T-cell (primary cell): Measurements from ENCODE around the gene MNAT1. TPM values are rescaled to one million over a fixed set of nuclear protein-coding genes. Genes with fewer than 3 reads are reported as not detected.

Experiments
- ATAC-seq, 4 experiments: fragments of 200-7000 bp in 3 of 4; fragments of 150-1000 bp in 1 of 4; cut with Tn5 transposase; replicated peaks in 1 of 4; 1 replicate in 3 of 4; 2 replicates in 1 of 4; pipeline ENCODE4 v1.10.0; 2021; ENCODE audit warnings: moderate library complexity in 3 of 4, mild to moderate bottlenecking in 2 of 4, moderate number of reproducible peaks in 1 of 4
- CTCF ChIA-PET, 2 donors: fragments of 300-600 bp; sonication (Branson Sonifier 250); formaldehyde crosslinking; loops; one replicate each; lab custom pipeline; 2022; ENCODE audit warnings: antibody characterized with exemption in 2 of 2; lab: Charles Lee
- POLR2A ChIA-PET, 2 donors: fragments of 300-600 bp; sonication (Branson Sonifier 250); formaldehyde crosslinking; loops; one replicate each; lab custom pipeline; 2022; ENCODE audit warnings: antibody characterized with exemption in 2 of 2; lab: Charles Lee
- DNase-seq, 35 experiments: peaks; one replicate each; pipeline versions ENCODE4 v3.0.0 to v3.0.0-alpha.2; 2013 to 2023
- H3K27ac ChIP-seq: one replicate; pipeline ENCODE4 v1.5.1; 2013; ENCODE audit warnings: low read length
- H3K27me3 ChIP-seq, 2 experiments: replicated peaks in 1 of 2; 1 replicate in 1 of 2; 2 replicates in 1 of 2; pipeline versions ENCODE4 v1.6.1 to v1.7.0; 2013; ENCODE audit warnings: low read length in 1 of 2, mixed read lengths in 1 of 2; ENCODE audit not compliant: control insufficient read depth in 2 of 2, insufficient read depth in 2 of 2; ENCODE audit errors: extremely low read depth in 1 of 2
- H3K36me3 ChIP-seq, 2 donors: 1 replicate in 1 of 2; 2 replicates in 1 of 2; pipeline versions ENCODE4 v1.6.1 to v1.7.0; 2013; ENCODE audit warnings: low read length in 1 of 2; ENCODE audit not compliant: control insufficient read depth in 2 of 2, insufficient read depth in 1 of 2; ENCODE audit errors: extremely low read depth in 1 of 2
- H3K4me1 ChIP-seq, 2 experiments: 1 replicate in 1 of 2; 2 replicates in 1 of 2; pipeline versions ENCODE4 v1.6.1 to v1.7.0; 2013; ENCODE audit warnings: low read length in 2 of 2, mixed read lengths in 1 of 2; ENCODE audit not compliant: insufficient read depth in 2 of 2, control insufficient read depth in 1 of 2; ENCODE audit errors: extremely low read depth in 1 of 2
- H3K4me3 ChIP-seq, 2 donors: 1 replicate in 1 of 2; 2 replicates in 1 of 2; pipeline versions ENCODE4 v1.5.1 to v1.7.0; 2013; ENCODE audit warnings: mild to moderate bottlenecking in 2 of 2, low read length in 1 of 2, moderate library complexity in 1 of 2; ENCODE audit not compliant: control insufficient read depth in 1 of 2; ENCODE audit errors: extremely low read depth in 1 of 2
- H3K9me3 ChIP-seq: 2 replicates; pipeline ENCODE4 v1.7.0; 2013
- H3K27ac Mint-ChIP-seq, 2 donors: one replicate each; pipeline ENCODE4 v1.8.0; 2020 to 2021; ENCODE audit warnings: mild to moderate bottlenecking in 2 of 2, mixed read lengths in 2 of 2
- H3K27me3 Mint-ChIP-seq, 2 donors: one replicate each; pipeline ENCODE4 v1.8.0; 2021 to 2022; ENCODE audit warnings: mixed read lengths in 2 of 2
- H3K36me3 Mint-ChIP-seq: one replicate; pipeline ENCODE4 v1.8.0; 2021; ENCODE audit warnings: mixed read lengths
- H3K4me1 Mint-ChIP-seq, 3 donors: one replicate each; pipeline ENCODE4 v1.8.0; 2020 to 2022; ENCODE audit warnings: mixed read lengths in 3 of 3, mild to moderate bottlenecking in 1 of 3
- H3K4me3 Mint-ChIP-seq, 3 donors: one replicate each; pipeline ENCODE4 v1.8.0; 2020 to 2022; ENCODE audit warnings: mild to moderate bottlenecking in 3 of 3, mixed read lengths in 3 of 3, moderate library complexity in 3 of 3
- H3K9me3 Mint-ChIP-seq, 3 donors: one replicate each; pipeline ENCODE4 v1.8.0; 2020 to 2022; ENCODE audit warnings: mixed read lengths in 3 of 3
- WGBS: methylation state at CpG from one replicate; pipeline ENCODE4 v1.1.5; 2013; ENCODE audit warnings: missing lambda C conversion rate; ENCODE audit not compliant: insufficient coverage; 5-methylcytosine and 5-hydroxymethylcytosine counted together
- total RNA-seq, 35 experiments: library from RNA in 6 of 35; stranded (reverse) in 6 of 35; fragments of 120-200 nt in 1 of 35; gene quantifications; one replicate each; pipeline versions ENCODE4 v1.2.1 to v1.2.4 and lab custom pipeline; 2013 to 2026

MNAT1 gene
- total RNA-seq, 5 donors from 2014 or later (not counting 1 experiment from before 2014, with no cell fraction given), result 14.7 to 24.8 (median 19.2) TPM

GRCh38 chr14:60989599-60989998 lies 255.0 kb downstream of the MNAT1 start:
- Histone ChIP-seq H3K9me3 (no peaks in the 10 kb centered on the region), H3K4me3 (no peak overlapping the region), H3K27me3 (no peaks in the 10 kb centered on the region), H3K4me1 (no peaks in the 10 kb centered on the region), H3K36me3 (peaks cover 13 to 31% of the 10 kb centered on the region in 2 donors), H3K27ac (no peak overlapping the region)
- DNase-seq (no peak), ATAC-seq (no peak)
- POLR2A ChIA-PET, result no interaction called here
- WGBS, result 100% methylated on average over 1 of the region's 2 CpGs
- Mint-ChIP-seq H3K27ac (no peak overlapping the region), H3K4me3 (no peak overlapping the region), H3K4me1 (peaks cover 5 to 17% (median 6%) of the 10 kb centered on the region in 3 donors), H3K9me3 (no peaks in the 10 kb centered on the region), H3K27me3 (no peaks in the 10 kb centered on the region), H3K36me3 (peaks cover 40% of the 10 kb centered on the region)
- CTCF ChIA-PET, result no interaction called here

GRCh38 chr14:60998617-60999016 lies 264.1 kb downstream of the MNAT1 start:
- Mint-ChIP-seq H3K4me1 (no peaks in the 10 kb centered on the region), H3K4me3 (no peak overlapping the region), H3K36me3 (peaks cover 47% of the 10 kb centered on the region), H3K27ac (no peak overlapping the region), H3K9me3 (peaks cover 0 to 2% (median 0%) of the 10 kb centered on the region in 3 donors), H3K27me3 (no peaks in the 10 kb centered on the region)
- Histone ChIP-seq H3K4me1 (no peaks in the 10 kb centered on the region), H3K27ac (no peak overlapping the region), H3K4me3 (no peak overlapping the region), H3K9me3 (no peaks in the 10 kb centered on the region), H3K27me3 (no peaks in the 10 kb centered on the region), H3K36me3 (peaks cover 0 to 6% of the 10 kb centered on the region in 2 donors)
- ChIA-PET CTCF (no interaction called here), POLR2A (no interaction called here)
- DNase-seq (no peak), ATAC-seq (no peak)
- WGBS, result 96% methylated on average over 4 of the region's 9 CpGs

GRCh38 chr14:60999536-60999935 lies 265.0 kb downstream of the MNAT1 start:
- POLR2A ChIA-PET, result no interaction called here
- Mint-ChIP-seq H3K27ac (no peak overlapping the region), H3K27me3 (no peaks in the 10 kb centered on the region), H3K4me3 (no peak overlapping the region), H3K36me3 (peaks cover 49% of the 10 kb centered on the region), H3K9me3 (peaks cover 0 to 2% (median 0%) of the 10 kb centered on the region in 3 donors), H3K4me1 (no peaks in the 10 kb centered on the region)
- DNase-seq (no peak), ATAC-seq (no peak)
- H3K27me3 ChIP-seq, result no peaks in the 10 kb centered on the region
- WGBS, result no CpG with 5 or more reads among the region's 2 CpGs
- H3K4me1 ChIP-seq, result no peaks in the 10 kb centered on the region
- CTCF ChIA-PET, result no interaction called here
- no peaks in the 10 kb centered on the region for H3K9me3 ChIP-seq
- H3K27ac ChIP-seq, result no peak overlapping the region
- peaks cover 0 to 6% of the 10 kb centered on the region in 2 donors for H3K36me3 ChIP-seq
- H3K4me3 ChIP-seq, result no peak overlapping the region

GRCh38 chr14:61003571-61003970 lies 269.0 kb downstream of the MNAT1 start:
- POLR2A ChIA-PET, result interaction anchor here in 1 of 2 donors (0.6 kb wide), 1 partner anchor 381 kb away, joined by 3 read pairs; no protein-coding TSS in a partner anchor

GRCh38 chr14:61019537-61019936 lies 285.0 kb downstream of the MNAT1 start:
- POLR2A ChIA-PET, result interaction anchor here in 1 of 2 donors (0.6 kb wide), 1 partner anchor 286 kb away, joined by 4 read pairs; no protein-coding TSS in a partner anchor
- H3K4me1 Mint-ChIP-seq, result no peaks in the 10 kb centered on the region
- no peaks in the 10 kb centered on the region for H3K9me3 ChIP-seq
- no peaks in the 10 kb centered on the region for H3K36me3 ChIP-seq
- no peaks in the 10 kb centered on the region for H3K9me3 Mint-ChIP-seq
- peaks cover 8% of the 10 kb centered on the region for H3K36me3 Mint-ChIP-seq
- no peak for ATAC-seq
- no peaks in the 10 kb centered on the region for H3K4me1 ChIP-seq
- H3K27me3 ChIP-seq, result no peaks in the 10 kb centered on the region
- no peak for DNase-seq
- whole genome bisulfite sequencing, result no CpG with 5 or more reads among the region's 1 CpG
- H3K4me3 ChIP-seq, result no peak overlapping the region
- H3K4me3 Mint-ChIP-seq, result no peak overlapping the region
- H3K27ac ChIP-seq, result no peak overlapping the region
- H3K27ac Mint-ChIP-seq, result no peak overlapping the region
- H3K27me3 Mint-ChIP-seq, result no peaks in the 10 kb centered on the region
- CTCF ChIA-PET, result no interaction called here

More at GRCh38 chr14:61003571-61003970, 269.0 kb downstream of the MNAT1 start:
- no peaks in the 10 kb centered on the region for H3K4me1 Mint-ChIP-seq
- H3K4me3 Mint-ChIP-seq, result no peak overlapping the region
- no peaks in the 10 kb centered on the region for H3K27me3 Mint-ChIP-seq
- H3K36me3 ChIP-seq, result peaks cover 0 to 4% of the 10 kb centered on the region in 2 donors
- H3K27ac ChIP-seq, result no peak overlapping the region
- peaks cover 22% of the 10 kb centered on the region for H3K36me3 Mint-ChIP-seq
- no peak overlapping the region for H3K27ac Mint-ChIP-seq
- CTCF ChIA-PET, result no interaction called here
- DNase-seq (no peak), ATAC-seq (no peak)
- H3K9me3 ChIP-seq, result no peaks in the 10 kb centered on the region
- no peak overlapping the region for H3K4me3 ChIP-seq
- H3K9me3 Mint-ChIP-seq, result peaks cover 0 to 2% (median 0%) of the 10 kb centered on the region in 3 donors
- 100% methylated on average over 1 of the region's 1 CpG for WGBS
- no peaks in the 10 kb centered on the region for H3K27me3 ChIP-seq
- no peaks in the 10 kb centered on the region for H3K4me1 ChIP-seq

Other genes starting within 250 kb of the MNAT1 start
- not detected for gene C14orf39, start 248.7 kb upstream of the MNAT1 start, total RNA-seq
- gene SIX6, start 225.6 kb upstream of the MNAT1 start, total RNA-seq, result not detected
- gene SIX1, start 85.3 kb upstream of the MNAT1 start, total RNA-seq, result under 1 TPM in 1 of 5 donors, not detected in 4; 0.18 TPM
- gene SIX4, start 10.4 kb upstream of the MNAT1 start, total RNA-seq, result under 1 TPM in 3 of 5 donors, not detected in 2; 0.12 to 0.22 (median 0.13) TPM
- gene TRMT5, start 246.3 kb downstream of the MNAT1 start, total RNA-seq, result 1 to 10 TPM; 3.6 to 7.6 (median 5.7) TPM
- 10 to 100 TPM; 11.1 to 20.3 (median 14.2) TPM for gene SLC38A6, start 246.5 kb downstream of the MNAT1 start, total RNA-seq